Kasumi-1 (cell line): ENCODE measurements around the gene DPM3.
"Not testable (repeated sequence)": the region's sequence is repeated elsewhere in the genome, so short reads cannot be mapped to it uniquely, and the experiment has no call there.

Experiments used
- DNase-seq, 2 experiments: peaks; one replicate each; lab custom pipeline; 2025; lab: John Stamatoyannopoulos, UW

Gene DPM3

GRCh38 chr1:155125511-155125945 lies 14.8 kb downstream of the DPM3 start:
- DNase-seq: no peak

- no peak for DNase-seq
These were observed 15.5 kb downstream of the DPM3 start for GRCh38 chr1:155124503-155125463.

- DNase-seq: no peak
These were observed 16.5 kb downstream of the DPM3 start for GRCh38 chr1:155123801-155124200.

GRCh38 chr1:155122308-155122707 lies 18.0 kb downstream of the DPM3 start:
- no peak for DNase-seq

DNA sequence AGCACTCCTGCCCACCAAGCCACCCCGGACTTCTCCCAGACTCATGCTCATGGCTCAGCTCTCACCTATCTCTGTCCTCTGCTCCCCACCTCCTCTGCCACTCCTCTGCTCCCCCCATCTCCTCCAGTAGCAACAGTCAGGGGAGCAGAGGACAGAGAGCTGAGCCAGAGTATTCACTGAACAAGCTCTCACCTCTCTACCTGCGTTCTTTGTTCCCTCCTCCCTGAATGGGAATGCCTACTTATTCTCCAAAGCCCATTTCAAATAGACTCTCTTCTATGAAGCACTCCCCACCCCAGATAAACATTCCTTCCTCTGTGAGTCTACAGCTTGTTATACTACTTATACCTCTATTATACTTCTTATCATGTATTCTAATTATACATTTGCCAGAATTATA lies 19.1 kb downstream of the DPM3 start:
- DNase-seq: no peak

DNA sequence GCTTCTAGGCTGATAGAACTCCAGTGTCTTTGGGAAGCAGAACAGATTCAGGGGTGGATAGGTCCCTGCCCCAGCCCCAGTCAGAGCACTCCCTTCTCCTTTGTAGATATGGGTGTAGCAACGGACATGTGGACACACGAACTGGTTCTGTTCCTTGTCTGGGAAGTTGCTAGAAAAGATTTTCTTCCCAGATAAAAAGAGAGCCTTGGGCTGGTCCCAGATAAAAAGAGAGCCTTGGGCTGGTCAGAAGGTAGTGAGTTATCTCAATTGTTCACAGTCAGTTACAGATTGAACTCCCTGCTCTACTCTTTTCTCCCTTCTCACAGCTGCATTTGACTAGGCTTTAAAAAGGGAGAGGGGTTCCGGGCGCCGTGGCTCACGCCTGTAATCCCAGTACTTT lies 20.1 kb downstream of the DPM3 start:
- DNase-seq: no peak

- not testable (repeated sequence) for DNase-seq
These were observed 22.2 kb downstream of the DPM3 start for GRCh38 chr1:155118090-155118489.

DNA sequence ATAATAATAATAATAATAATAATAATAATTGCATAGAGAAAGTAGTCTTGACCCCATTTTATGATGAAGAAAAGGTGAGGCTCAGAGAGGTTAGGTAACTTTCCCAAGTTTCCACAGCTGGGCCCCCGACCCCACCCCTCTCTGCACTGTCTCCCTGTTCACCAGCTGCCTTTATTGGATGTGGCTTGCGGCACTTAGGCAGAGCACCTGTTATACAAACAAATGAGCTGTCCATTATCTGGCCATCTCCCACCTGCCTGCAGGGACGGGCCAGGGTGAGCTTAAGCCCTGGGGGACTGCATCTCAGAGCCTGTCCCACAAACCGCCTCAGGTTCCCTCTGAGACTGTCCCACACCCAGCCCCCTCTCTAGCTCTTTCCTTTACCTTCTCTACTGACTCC lies 22.7 kb downstream of the DPM3 start:
- no peak for DNase-seq

GRCh38 chr1:155116113-155116764 lies 24.1 kb downstream of the DPM3 start:
- DNase-seq: no peak

DNA sequence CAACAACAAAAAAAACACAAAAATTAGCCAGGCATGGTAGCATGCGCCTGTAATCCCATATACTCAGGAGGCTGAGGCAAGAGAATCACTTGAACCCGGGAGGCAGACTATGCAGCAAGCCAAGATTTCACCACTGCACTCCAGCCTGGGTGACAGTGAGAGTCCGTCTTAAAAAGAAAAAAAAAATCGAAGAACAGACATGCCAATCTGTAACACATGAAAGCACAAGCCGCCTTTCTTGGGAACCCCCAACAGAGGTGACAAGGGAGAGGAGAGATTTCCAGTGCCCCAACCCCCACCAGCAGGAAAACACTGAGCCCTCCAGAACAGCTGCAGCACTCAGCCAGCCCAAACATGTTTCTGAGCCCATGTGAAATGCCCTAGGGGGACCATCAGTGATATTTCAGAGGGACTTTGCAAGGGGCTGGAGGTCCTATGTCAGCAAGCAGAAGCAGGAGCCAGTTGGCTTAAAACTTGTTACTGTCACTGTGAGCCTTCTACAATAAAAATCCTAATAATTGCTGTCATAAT lies 26.8 kb downstream of the DPM3 start:
- DNase-seq: no peak

DNA sequence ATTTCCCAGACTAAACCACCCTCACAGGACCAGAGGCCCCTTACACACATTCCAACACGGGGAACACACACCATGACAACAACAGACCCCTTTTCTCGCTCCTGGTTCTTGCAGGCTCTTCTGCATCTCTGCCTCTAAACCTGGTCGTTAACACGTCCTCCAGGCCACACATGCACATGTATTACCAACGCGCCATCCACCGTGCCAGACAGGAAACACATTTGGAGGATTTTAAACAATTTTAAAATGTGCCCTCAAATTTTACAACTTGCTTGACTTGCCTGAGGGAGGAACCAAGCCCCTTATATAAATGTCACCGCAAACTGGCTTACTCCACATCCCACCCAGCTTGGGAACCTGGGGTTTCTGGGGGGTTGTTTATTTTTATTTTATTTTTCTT lies 29.5 kb downstream of the DPM3 start:
- DNase-seq: no peak

DNA sequence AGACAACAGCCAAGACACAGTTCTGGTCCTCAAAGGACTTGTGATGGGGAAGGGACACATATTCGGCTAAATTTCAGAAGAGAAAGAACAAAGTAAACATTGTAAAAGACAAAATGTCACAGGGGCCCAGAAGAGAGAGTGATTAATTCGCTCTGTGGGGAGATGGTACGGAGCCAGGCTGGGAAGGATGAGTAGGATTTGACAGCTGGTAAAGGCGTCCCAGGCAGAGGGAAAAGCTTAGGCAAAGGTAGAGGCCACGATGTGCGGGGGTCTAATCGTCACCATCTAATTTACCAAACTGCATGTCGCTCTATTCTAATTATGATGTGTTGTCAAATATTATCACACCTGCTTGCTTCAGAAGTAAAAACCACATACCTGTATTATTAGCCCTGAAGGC lies 29.9 kb downstream of the DPM3 start:
- no peak for DNase-seq

GRCh38 chr1:155108296-155108695 lies 32.0 kb downstream of the DPM3 start:
- DNase-seq: no peak

DNA sequence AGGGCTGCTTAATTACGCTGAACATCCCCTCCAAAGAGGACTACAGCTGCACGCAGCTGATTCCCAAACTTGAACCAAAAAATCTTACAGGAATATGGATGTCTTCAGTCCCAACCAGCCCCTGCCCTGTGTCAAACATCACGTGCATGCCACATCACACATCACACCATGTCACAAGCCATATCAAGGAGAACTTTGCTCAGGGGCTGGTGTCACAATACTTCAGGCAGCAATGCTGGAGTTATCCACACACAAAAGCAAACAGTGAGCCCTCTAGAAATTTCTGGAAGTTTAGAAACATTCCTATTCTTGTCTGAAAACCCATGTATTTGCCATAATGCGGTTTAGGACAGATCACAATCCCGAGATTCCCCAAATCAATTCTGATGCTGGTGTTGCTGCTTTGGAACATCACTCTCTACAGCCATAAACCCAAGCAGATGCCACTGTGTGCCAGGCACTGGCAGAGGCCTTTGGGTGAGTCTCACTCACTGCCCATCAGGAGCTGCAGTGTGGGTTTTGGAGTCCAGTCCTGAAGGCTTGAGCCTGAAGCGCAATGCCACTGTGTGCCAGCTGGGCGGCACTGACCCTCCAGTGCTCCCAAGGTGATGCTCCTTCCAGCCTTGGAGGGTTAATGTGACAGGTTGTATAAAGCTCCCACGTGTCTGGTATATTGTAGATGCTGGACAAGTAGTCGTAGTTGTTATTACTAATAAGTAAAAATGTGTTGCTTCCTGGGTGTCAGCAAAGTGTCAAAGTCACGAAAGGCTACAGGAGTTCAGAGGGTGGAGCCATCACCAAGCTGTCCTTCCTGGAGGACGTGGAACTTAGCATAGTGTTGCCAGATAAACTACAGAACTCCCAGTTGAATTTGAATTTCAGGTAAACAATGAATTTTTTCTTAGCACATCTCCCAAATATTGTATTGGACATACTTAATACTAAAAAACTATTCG lies 32.7 kb downstream of the DPM3 start:
- DNase-seq: no peak

GRCh38 chr1:155106862-155107261 lies 33.5 kb downstream of the DPM3 start:
- DNase-seq: no peak

DNA sequence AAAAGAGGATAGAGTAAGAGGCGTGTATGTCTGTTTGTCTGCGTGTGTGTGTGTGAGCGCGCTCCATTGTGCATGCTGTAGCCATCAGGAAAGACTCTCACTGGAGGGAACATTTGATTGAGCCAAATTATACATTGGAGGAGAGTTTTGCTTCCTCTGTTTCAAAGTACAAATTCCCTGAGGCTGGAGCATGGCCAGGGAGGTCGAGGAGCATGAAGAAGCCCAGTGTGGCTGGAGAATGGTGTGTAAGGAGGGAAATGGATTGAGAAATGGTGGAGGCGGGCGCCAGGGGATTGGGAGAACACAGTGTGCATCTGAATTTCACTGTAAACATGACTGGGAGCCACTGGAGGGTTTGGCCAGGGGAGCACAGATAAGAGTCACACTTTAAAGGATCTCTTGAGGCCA lies 34.7 kb downstream of the DPM3 start:
- no peak for DNase-seq

GRCh38 chr1:155104605-155105534 lies 35.5 kb downstream of the DPM3 start:
- DNase-seq: no peak

DNA sequence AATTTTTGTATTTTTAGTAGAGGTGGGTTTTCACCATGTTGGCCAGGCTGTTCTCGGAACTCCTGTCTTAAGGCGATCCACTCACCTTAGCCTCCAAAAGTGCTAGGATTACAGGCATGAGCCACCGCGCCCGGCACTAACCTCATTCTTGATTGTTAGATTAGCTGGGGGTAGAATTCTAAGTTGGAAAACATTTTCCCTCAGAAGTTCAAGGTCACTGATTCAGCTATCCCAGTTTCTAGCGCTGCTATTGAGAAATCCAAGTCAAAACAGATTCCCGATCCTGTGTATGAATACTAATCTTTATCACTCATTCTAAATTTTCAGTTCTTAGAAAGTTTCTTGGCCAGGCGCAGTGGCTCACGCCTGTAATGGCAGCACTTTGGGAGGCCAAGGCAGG lies 37.0 kb downstream of the DPM3 start:
- DNase-seq: no peak

GRCh38 chr1:155099331-155099730 lies 41.0 kb downstream of the DPM3 start:
- DNase-seq: no peak

DNA sequence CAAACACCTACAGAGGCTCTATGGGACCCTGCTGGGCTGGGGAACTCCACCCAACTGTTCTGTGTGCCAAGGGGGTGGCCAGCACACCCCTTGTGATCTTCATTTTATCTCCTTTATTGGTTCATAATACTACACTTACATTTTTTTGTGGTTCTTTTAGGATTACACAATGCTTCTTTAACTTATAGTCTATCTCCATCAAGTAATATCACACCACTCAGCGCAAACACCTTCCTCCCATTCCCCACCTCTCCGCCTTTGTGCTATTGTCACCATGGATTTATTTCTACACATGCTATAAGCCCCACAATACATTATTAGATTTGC lies 45.7 kb downstream of the DPM3 start:
- no peak for DNase-seq
